ENCODE data around the gene C8B. TPM values are rescaled to one million over a fixed set of nuclear protein-coding genes. Genes with fewer than 3 reads are reported as not detected.

Gene C8B
- total RNA-seq, 1 experiment from 2014 or later = 0.10 TPM

DNA sequence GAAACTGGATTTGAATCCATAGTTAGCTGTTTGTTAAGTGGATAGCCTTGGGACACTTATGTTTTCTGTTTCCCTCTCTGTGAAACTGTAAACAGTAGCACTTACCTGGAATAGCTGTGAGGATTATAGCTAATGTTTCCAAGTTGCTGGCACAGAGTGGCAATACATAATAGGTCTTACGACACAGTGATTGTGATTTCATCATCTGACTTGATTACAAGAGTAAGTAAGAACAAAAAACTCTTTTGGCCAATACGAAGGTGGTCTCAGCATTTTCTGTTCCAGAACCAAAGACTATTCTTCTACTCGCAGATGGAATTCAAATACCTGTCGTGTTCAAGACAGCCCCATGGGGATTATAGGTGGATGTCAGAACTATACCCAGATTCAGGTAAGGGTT lies 2.1 kb downstream of the C8B start:
- TF ChIP-seq SIN3A (IDR thresholded peaks at IDR 0.05; ENCODE audit: low read depth) (no peak), JUND (IDR thresholded peaks at IDR 0.05) (no peak), ZFX (IDR thresholded peaks at IDR 0.05) (no peak), SP1 (IDR thresholded peaks at IDR 0.05; ENCODE audit: low read depth) (no peak), SRF (IDR thresholded peaks at IDR 0.05; ENCODE audit: low read depth) (no peak), YY1 (IDR thresholded peaks at IDR 0.05; ENCODE audit: extremely low read depth, insufficient replicate concordance, low read depth, low read length) (no peak), EZH2phosphoT487 (IDR thresholded peaks at IDR 0.05; ENCODE audit: borderline replicate concordance) (no peak)
- TF ChIP-seq, protein P1, sequence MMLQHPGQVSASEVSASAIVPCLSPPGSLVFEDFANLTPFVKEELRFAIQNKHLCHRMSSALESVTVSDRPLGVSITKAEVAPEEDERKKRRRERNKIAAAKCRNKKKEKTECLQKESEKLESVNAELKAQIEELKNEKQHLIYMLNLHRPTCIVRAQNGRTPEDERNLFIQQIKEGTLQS (IDR thresholded peaks at IDR 0.05) = no peak
- TF ChIP-seq, protein P2, sequence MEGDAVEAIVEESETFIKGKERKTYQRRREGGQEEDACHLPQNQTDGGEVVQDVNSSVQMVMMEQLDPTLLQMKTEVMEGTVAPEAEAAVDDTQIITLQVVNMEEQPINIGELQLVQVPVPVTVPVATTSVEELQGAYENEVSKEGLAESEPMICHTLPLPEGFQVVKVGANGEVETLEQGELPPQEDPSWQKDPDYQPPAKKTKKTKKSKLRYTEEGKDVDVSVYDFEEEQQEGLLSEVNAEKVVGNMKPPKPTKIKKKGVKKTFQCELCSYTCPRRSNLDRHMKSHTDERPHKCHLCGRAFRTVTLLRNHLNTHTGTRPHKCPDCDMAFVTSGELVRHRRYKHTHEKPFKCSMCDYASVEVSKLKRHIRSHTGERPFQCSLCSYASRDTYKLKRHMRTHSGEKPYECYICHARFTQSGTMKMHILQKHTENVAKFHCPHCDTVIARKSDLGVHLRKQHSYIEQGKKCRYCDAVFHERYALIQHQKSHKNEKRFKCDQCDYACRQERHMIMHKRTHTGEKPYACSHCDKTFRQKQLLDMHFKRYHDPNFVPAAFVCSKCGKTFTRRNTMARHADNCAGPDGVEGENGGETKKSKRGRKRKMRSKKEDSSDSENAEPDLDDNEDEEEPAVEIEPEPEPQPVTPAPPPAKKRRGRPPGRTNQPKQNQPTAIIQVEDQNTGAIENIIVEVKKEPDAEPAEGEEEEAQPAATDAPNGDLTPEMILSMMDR (IDR thresholded peaks at IDR 0.05 in 2 of 3, conservative IDR thresholded peaks at IDR 0.05 in 1 of 3; ENCODE audit: borderline replicate concordance in 1 of 3, insufficient read depth in 1 of 3, low read depth in 2 of 3, low read length in 2 of 3) = no peak
- DNase-seq (ENCODE audit: low read depth, low spot score) = no peak
- no peak overlapping the region for H3K4me2 ChIP-seq (ENCODE audit: low read length)
- H3K79me2 ChIP-seq (ENCODE audit: insufficient read depth, low read length) = no peaks in the 10 kb centered on the region
- RAD21 ChIA-PET (ENCODE audit: low non-redundant PET in 1 of 2, low total read pairs in 2 of 2, uncharacterized antibody in 2 of 2, unreplicated experiment in 2 of 2) = no interaction called here
- CTCF ChIA-PET = no interaction called here
- H3K4me3 ChIP-seq (replicated peaks in 1 of 2; ENCODE audit: low read depth in 1 of 2, low read length in 2 of 2) = no peak overlapping the region
- POLR2A ChIA-PET = no interaction called here
- no peaks in the 10 kb centered on the region for H4K20me1 ChIP-seq (ENCODE audit: insufficient read depth)
- BruUV-seq (replicated peaks) = no TSS peak
- H3K27me3 ChIP-seq (ENCODE audit: insufficient read depth, low read length) = peaks cover 27% of the 10 kb centered on the region; the same call in 1 of the 2 replicates
- no peaks in the 10 kb centered on the region for H3K4me1 ChIP-seq (ENCODE audit: control insufficient read depth in 1 of 2, insufficient read depth in 2 of 2, low read length in 2 of 2)
- no peaks in the 10 kb centered on the region for H3K9me3 ChIP-seq (ENCODE audit: control insufficient read depth in 1 of 2, insufficient read depth in 1 of 2, low read depth in 1 of 2, low read length in 2 of 2)
- H3K9ac ChIP-seq (ENCODE audit: low read length) = no peak overlapping the region
- H3K9me2 ChIP-seq (ENCODE audit: insufficient read depth) = no peaks in the 10 kb centered on the region
- intact Hi-C loops (cut with micrococcal nuclease) = loop anchor here (10.0 kb wide), 1 partner anchor 1679 kb away; no protein-coding TSS in a partner anchor
- H3K36me3 ChIP-seq (ENCODE audit: control insufficient read depth in 1 of 2, insufficient read depth in 2 of 2, low read length in 2 of 2) = no peaks in the 10 kb centered on the region
- ATAC-seq = no peak
- H2AFZ ChIP-seq (ENCODE audit: low read depth, low read length, poor library complexity, severe bottlenecking) = no peak overlapping the region
- no peak overlapping the region for H3K27ac ChIP-seq (ENCODE audit: low read depth, low read length)

DNA sequence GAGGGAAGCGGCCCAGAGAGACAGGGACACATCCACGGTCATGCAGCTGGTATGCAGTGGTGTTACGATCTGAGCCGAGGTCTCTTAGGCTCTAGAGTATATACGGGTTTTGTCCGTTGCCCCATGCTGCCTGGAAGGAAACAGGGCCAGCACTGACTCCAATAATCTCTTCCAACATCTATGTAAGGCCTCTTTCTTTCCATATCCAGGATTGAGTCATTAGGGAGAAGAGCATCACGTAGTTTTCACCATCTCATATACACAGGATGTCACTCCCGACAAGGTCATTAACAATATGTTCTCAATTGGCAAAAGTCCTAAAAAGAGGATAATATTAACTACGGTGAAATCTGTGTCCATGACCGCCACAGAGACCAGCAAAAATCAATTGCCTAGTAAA lies 4.4 kb downstream of the C8B start:
- H3K4me1 ChIP-seq (ENCODE audit: control insufficient read depth in 1 of 2, insufficient read depth in 2 of 2, low read length in 2 of 2) = no peaks in the 10 kb centered on the region
- no peak overlapping the region for H2AFZ ChIP-seq (ENCODE audit: low read depth, low read length, poor library complexity, severe bottlenecking)
- peaks cover 34% of the 10 kb centered on the region; the same call in 1 of the 2 replicates for H3K27me3 ChIP-seq (ENCODE audit: insufficient read depth, low read length)
- no peak overlapping the region for H3K9ac ChIP-seq (ENCODE audit: low read length)
- no peak for ATAC-seq
- no peak overlapping the region for H3K4me3 ChIP-seq (replicated peaks in 1 of 2; ENCODE audit: low read depth in 1 of 2, low read length in 2 of 2)
- no peaks in the 10 kb centered on the region for H3K79me2 ChIP-seq (ENCODE audit: insufficient read depth, low read length)
- no peak overlapping the region for H3K27ac ChIP-seq (ENCODE audit: low read depth, low read length)
- no peak overlapping the region for H3K4me2 ChIP-seq (ENCODE audit: low read length)
- no peaks in the 10 kb centered on the region for H3K9me2 ChIP-seq (ENCODE audit: insufficient read depth)
- ChIA-PET CTCF (no interaction called here), POLR2A (no interaction called here), RAD21 (ENCODE audit: low non-redundant PET in 1 of 2, low total read pairs in 2 of 2, uncharacterized antibody in 2 of 2, unreplicated experiment in 2 of 2) (no interaction called here)
- BruUV-seq (replicated peaks) = no TSS peak
- H4K20me1 ChIP-seq (ENCODE audit: insufficient read depth) = no peaks in the 10 kb centered on the region
- intact Hi-C loops (cut with micrococcal nuclease) = loop anchor here (10.0 kb wide), 1 partner anchor 1677 kb away; no protein-coding TSS in a partner anchor
- no peaks in the 10 kb centered on the region for H3K9me3 ChIP-seq (ENCODE audit: control insufficient read depth in 1 of 2, insufficient read depth in 1 of 2, low read depth in 1 of 2, low read length in 2 of 2)
- no peak for DNase-seq (ENCODE audit: low read depth, low spot score)
- H3K36me3 ChIP-seq (ENCODE audit: control insufficient read depth in 1 of 2, insufficient read depth in 2 of 2, low read length in 2 of 2) = no peaks in the 10 kb centered on the region
- no peak for TF ChIP-seq SP1 (IDR thresholded peaks at IDR 0.05; ENCODE audit: low read depth)
- TF ChIP-seq CBX3 (IDR thresholded peaks at IDR 0.05; ENCODE audit: low read depth) = no peak
- TF ChIP-seq, protein P2 (IDR thresholded peaks at IDR 0.05 in 2 of 3, conservative IDR thresholded peaks at IDR 0.05 in 1 of 3; ENCODE audit: borderline replicate concordance in 1 of 3, insufficient read depth in 1 of 3, low read depth in 2 of 3, low read length in 2 of 3) = no peak
- TF ChIP-seq RAD21 (IDR thresholded peaks at IDR 0.05; ENCODE audit: low read depth) = no peak
- TF ChIP-seq ELF1 (IDR thresholded peaks at IDR 0.05; ENCODE audit: borderline replicate concordance, low read depth) = no peak
- TF ChIP-seq JUND (IDR thresholded peaks at IDR 0.05) = no peak
- TF ChIP-seq EZH2phosphoT487 (IDR thresholded peaks at IDR 0.05; ENCODE audit: borderline replicate concordance) = no peak
- no peak for TF ChIP-seq EZH2 (IDR thresholded peaks at IDR 0.05)
- no peak for TF ChIP-seq POLR2AphosphoS5 (IDR thresholded peaks at IDR 0.05; ENCODE audit: low read depth, low read length)
- TF ChIP-seq, protein P1 (IDR thresholded peaks at IDR 0.05) = no peak
- no peak for TF ChIP-seq YY1 (IDR thresholded peaks at IDR 0.05; ENCODE audit: extremely low read depth, insufficient replicate concordance, low read depth, low read length)
- TF ChIP-seq SRF (IDR thresholded peaks at IDR 0.05; ENCODE audit: low read depth) = no peak
- no peak for TF ChIP-seq EGR1 (IDR thresholded peaks at IDR 0.05; ENCODE audit: low read depth)
- TF ChIP-seq, protein P3, sequence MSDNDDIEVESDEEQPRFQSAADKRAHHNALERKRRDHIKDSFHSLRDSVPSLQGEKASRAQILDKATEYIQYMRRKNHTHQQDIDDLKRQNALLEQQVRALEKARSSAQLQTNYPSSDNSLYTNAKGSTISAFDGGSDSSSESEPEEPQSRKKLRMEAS (IDR thresholded peaks at IDR 0.05) = no peak
- TF ChIP-seq SIN3A (IDR thresholded peaks at IDR 0.05; ENCODE audit: low read depth) = no peak
